Activated CD8-positive, alpha-beta memory T cell treated with anti-CD3 and anti-CD28 coated beads, Interleukin-2, amount 10 ng/mL, durations not matched to agents 7 days and 5 days (primary cell): ENCODE data around the gene LATS1. TPM values are rescaled to one million over a fixed set of nuclear protein-coding genes. Genes with fewer than 3 reads are reported as not detected.
"Not testable (repeated sequence)": the region's sequence is repeated elsewhere in the genome, so short reads cannot be mapped to it uniquely, and the experiment has no call there.

ENCODE experiments used
- ATAC-seq: fragments of 150-1000 bp; cut with Tn5 transposase; one replicate; pipeline ENCODE4 v1.10.0; 2021; ENCODE audit warnings: moderate library complexity
- CTCF ChIA-PET: fragments of 350-600 bp; sonication (Branson Sonifier 250); formaldehyde crosslinking; loops from one replicate; lab custom pipeline; 2021; ENCODE audit warnings: antibody characterized with exemption; lab: Charles Lee
- DNase-seq: peaks from one replicate; pipeline ENCODE4 v3.0.0-alpha.2; 2020
- H3K27ac Mint-ChIP-seq: one replicate; pipeline ENCODE4 v1.8.0; 2021; ENCODE audit warnings: mild to moderate bottlenecking, mixed read lengths
- H3K27me3 Mint-ChIP-seq: one replicate; pipeline ENCODE4 v1.8.0; 2021; ENCODE audit warnings: mixed read lengths
- H3K36me3 Mint-ChIP-seq: one replicate; pipeline ENCODE4 v1.8.0; 2021; ENCODE audit warnings: mild to moderate bottlenecking, mixed read lengths
- H3K4me1 Mint-ChIP-seq: one replicate; pipeline ENCODE4 v1.8.0; 2021; ENCODE audit warnings: mixed read lengths
- H3K4me3 Mint-ChIP-seq: one replicate; pipeline ENCODE4 v1.8.0; 2021; ENCODE audit warnings: mild to moderate bottlenecking, moderate library complexity, mixed read lengths
- H3K9me3 Mint-ChIP-seq: one replicate; pipeline ENCODE4 v1.8.0; 2022; ENCODE audit warnings: low read depth, mixed read lengths
- total RNA-seq, 2 experiments: library from RNA; stranded (reverse); gene quantifications; one replicate each; pipeline ENCODE4 v1.2.3, GENCODE V29; 2021

LATS1 gene
- total RNA-seq, 2 experiments from 2014 or later = 28.5 to 33.1 TPM

DNA sequence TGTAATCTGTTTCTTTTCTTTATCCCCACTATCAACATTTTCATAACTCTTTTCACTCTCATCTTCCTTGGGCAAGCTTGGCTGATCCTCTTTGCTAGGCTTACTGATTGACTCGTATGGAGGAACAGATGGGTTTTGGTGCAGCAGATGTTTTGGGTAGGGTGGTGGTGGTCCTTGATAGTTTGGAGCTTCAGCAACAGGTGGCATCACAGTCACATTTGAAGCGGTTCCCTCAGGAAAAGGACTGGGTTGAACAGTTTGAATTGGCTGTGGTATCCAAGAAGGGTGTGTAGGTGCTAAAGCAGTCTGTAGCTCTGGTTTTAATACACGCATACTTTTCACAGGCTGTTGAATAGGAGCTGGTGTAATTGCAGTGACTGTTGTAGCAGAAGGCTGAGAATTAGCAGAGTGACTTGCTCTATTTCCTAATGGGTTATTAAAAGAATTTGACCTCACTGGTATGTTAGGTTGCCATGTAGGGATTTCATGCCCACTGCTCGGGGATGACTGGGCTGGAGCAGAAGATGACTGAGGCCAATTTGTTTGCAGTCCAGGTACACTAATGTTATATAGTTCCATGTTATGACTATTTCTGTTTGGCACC is 34.5 kb downstream of the LATS1 start:
- no peak overlapping the region for H3K27ac Mint-ChIP-seq
- H3K4me1 Mint-ChIP-seq = peaks cover 18% of the 10 kb centered on the region
- CTCF ChIA-PET = interaction anchor here (0.7 to 1.1 kb wide), 2 partner anchors 15 to 23 kb away, joined by 3 read pairs; no protein-coding TSS in a partner anchor
- no peaks in the 10 kb centered on the region for H3K27me3 Mint-ChIP-seq
- H3K9me3 Mint-ChIP-seq = no peaks in the 10 kb centered on the region
- DNase-seq (no peak), ATAC-seq (no peak)
- H3K36me3 Mint-ChIP-seq = peaks cover 43% of the 10 kb centered on the region
- H3K4me3 Mint-ChIP-seq = no peak overlapping the region

GRCh38 chr6:149681845-149682244 is 36.1 kb downstream of the LATS1 start:
- ATAC-seq, H3K9me3 Mint-ChIP-seq, CTCF ChIA-PET, H3K27me3 Mint-ChIP-seq, H3K27ac Mint-ChIP-seq, DNase-seq, H3K4me3 Mint-ChIP-seq: not testable (repeated sequence)
- Mint-ChIP-seq H3K36me3 (peaks cover 49% of the 10 kb centered on the region), H3K4me1 (peaks cover 11% of the 10 kb centered on the region)

- ATAC-seq (no peak), DNase-seq (no peak)
- CTCF ChIA-PET = no interaction called here
- peaks cover 47% of the 10 kb centered on the region for H3K36me3 Mint-ChIP-seq
- H3K4me3 Mint-ChIP-seq = no peak overlapping the region
- H3K27me3 Mint-ChIP-seq = no peaks in the 10 kb centered on the region
- no peaks in the 10 kb centered on the region for H3K9me3 Mint-ChIP-seq
- H3K4me1 Mint-ChIP-seq = peaks cover 4% of the 10 kb centered on the region
- no peak overlapping the region for H3K27ac Mint-ChIP-seq
Observed at GRCh38 chr6:149681209-149681608, 36.7 kb downstream of the LATS1 start.

- no peak overlapping the region for H3K27ac Mint-ChIP-seq
- no peaks in the 10 kb centered on the region for H3K9me3 Mint-ChIP-seq
- DNase-seq = no peak
- H3K4me1 Mint-ChIP-seq = no peaks in the 10 kb centered on the region
- CTCF ChIA-PET = no interaction called here
- peaks cover 49% of the 10 kb centered on the region for H3K36me3 Mint-ChIP-seq
- no peaks in the 10 kb centered on the region for H3K27me3 Mint-ChIP-seq
- ATAC-seq = no peak
- H3K4me3 Mint-ChIP-seq = no peak overlapping the region
Observed at GRCh38 chr6:149680503-149680902, 37.4 kb downstream of the LATS1 start.

DNA sequence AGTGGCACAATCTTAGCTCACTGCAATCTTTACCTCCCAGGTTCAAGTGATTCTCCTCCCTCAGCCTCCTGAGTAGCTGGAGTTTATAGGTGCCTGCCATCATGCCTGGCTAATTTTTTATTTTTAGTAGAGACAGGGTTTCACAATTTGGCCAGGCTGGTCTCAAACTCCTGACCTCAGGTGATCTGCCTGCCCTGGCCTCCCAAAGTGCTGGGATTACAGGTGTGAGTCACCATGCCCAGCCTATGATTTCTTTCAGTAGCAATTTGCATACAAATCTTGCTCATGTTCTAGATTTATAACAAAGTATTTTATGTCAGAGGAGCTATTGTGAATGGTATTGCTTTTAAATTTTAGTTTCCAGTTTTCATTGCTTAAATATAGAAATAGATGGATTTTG is 45.6 kb downstream of the LATS1 start:
- CTCF ChIA-PET = interaction anchor here (1.5 kb wide), 1 partner anchor 25 kb away, joined by 3 read pairs; no protein-coding TSS in a partner anchor
- H3K27ac Mint-ChIP-seq, ATAC-seq, H3K9me3 Mint-ChIP-seq, DNase-seq, H3K4me3 Mint-ChIP-seq, H3K27me3 Mint-ChIP-seq: not testable (repeated sequence)
- Mint-ChIP-seq H3K36me3 (peaks cover 51% of the 10 kb centered on the region), H3K4me1 (peaks cover 16% of the 10 kb centered on the region)

DNA sequence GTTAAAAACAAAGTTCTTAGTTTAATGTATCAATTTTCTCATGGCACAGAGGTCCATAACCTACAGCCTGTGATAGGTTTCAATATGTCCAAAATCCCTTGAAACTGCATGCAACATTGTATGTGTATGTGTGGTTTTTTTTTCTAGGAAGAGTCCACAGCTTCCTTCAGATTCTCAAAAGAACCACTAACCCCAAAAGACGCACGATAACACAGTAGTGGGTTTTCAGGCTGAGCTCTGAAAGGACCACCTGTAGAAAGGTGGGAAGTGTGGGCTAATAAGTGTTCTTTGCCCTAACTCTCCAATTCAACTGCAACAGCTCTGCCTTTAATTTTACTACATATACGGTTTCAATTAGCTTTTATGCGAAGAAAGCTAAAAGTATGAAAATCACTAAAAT is 57.9 kb downstream of the LATS1 start:
- CTCF ChIA-PET = interaction anchor here (0.8 to 1.4 kb wide), 6 partner anchors 23 to 114 kb away, joined by 3 read pairs; partner anchors contain the start of gene PPIL4
- peak; percentile 30 for ATAC-seq
- peaks cover 27% of the 10 kb centered on the region for H3K36me3 Mint-ChIP-seq

DNA sequence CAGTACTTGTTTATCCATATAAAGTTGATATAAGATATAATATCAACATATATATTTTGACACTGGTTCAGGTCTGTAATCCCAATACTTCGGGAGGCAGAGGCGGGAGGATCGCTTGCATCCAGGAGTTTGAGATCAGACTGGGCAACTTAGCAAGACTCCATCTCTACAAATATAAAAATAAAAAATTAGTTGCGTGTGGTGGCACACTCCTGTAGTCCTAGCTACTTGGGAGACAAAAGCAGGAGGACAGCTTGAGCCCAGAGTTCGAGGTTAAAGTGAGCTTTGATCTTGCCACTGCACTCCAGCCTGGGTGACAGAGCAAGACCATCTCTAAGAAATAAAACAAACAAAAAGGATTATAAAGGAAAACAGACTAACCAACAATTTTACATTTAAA is 60.5 kb downstream of the LATS1 start:
- no peak overlapping the region for H3K27ac Mint-ChIP-seq
- peaks cover 18% of the 10 kb centered on the region for H3K36me3 Mint-ChIP-seq
- H3K4me1 Mint-ChIP-seq = peaks cover 16% of the 10 kb centered on the region
- CTCF ChIA-PET = no interaction called here
- DNase-seq (no peak), ATAC-seq (no peak)
- H3K9me3 Mint-ChIP-seq = no peaks in the 10 kb centered on the region
- no peaks in the 10 kb centered on the region for H3K27me3 Mint-ChIP-seq
- H3K4me3 Mint-ChIP-seq = no peak overlapping the region

More for the DNA sequence above, 57.9 kb downstream of the LATS1 start:
- no peaks in the 10 kb centered on the region for H3K27me3 Mint-ChIP-seq
- DNase-seq = no peak
- no peaks in the 10 kb centered on the region for H3K9me3 Mint-ChIP-seq
- H3K27ac Mint-ChIP-seq = no peak overlapping the region
- H3K4me3 Mint-ChIP-seq = no peak overlapping the region
- peaks cover 16% of the 10 kb centered on the region for H3K4me1 Mint-ChIP-seq

- no peak for DNase-seq
- Mint-ChIP-seq H3K4me3 (no peak overlapping the region), H3K4me1 (peaks cover 21% of the 10 kb centered on the region), H3K27ac (no peak overlapping the region), H3K27me3 (no peaks in the 10 kb centered on the region), H3K36me3 (peaks cover 3% of the 10 kb centered on the region), H3K9me3 (no peaks in the 10 kb centered on the region)
- ATAC-seq = no peak
- CTCF ChIA-PET = interaction anchor here (0.8 to 1.3 kb wide), 2 partner anchors 67 to 85 kb away, joined by 3 to 4 read pairs; partner anchors contain the start of genes GINM1 and LATS1
Observed at GRCh38 chr6:149651056-149651455, 66.8 kb downstream of the LATS1 start.

- peak; percentile 93 for DNase-seq
- peak; percentile 95 for ATAC-seq
- H3K9me3 Mint-ChIP-seq = no peaks in the 10 kb centered on the region
- CTCF ChIA-PET = interaction anchor here (1.1 to 2.0 kb wide), 3 partner anchors 19 to 103 kb away, joined by 3 to 5 read pairs (median 3); partner anchors contain the start of gene PPIL4
- peak within 1 kb of the TSS; percentile 84 for H3K27ac Mint-ChIP-seq
- peaks cover 31% of the 10 kb centered on the region for H3K4me1 Mint-ChIP-seq
- H3K4me3 Mint-ChIP-seq = peak within 1 kb of the TSS; percentile 79
- no peaks in the 10 kb centered on the region for H3K27me3 Mint-ChIP-seq
- H3K36me3 Mint-ChIP-seq = peaks cover 5% of the 10 kb centered on the region
Observed at GRCh38 chr6:149648148-149649145, 69.5 kb downstream of the LATS1 start, which contains the start of gene KATNA1. KATNA1 (minus strand) TSS chr6:149648714; CDS start chr6:149638547, 10,167 bp downstream.

- Mint-ChIP-seq H3K36me3 (peaks cover 13% of the 10 kb centered on the region), H3K4me3 (peak overlapping the region; percentile 79), H3K27ac (no peak overlapping the region), H3K9me3 (no peaks in the 10 kb centered on the region), H3K4me1 (peaks cover 33% of the 10 kb centered on the region), H3K27me3 (no peaks in the 10 kb centered on the region)
- ATAC-seq (no peak), DNase-seq (no peak)
- CTCF ChIA-PET = no interaction called here
Observed at GRCh38 chr6:149646599-149646998, 71.3 kb downstream of the LATS1 start.

DNA sequence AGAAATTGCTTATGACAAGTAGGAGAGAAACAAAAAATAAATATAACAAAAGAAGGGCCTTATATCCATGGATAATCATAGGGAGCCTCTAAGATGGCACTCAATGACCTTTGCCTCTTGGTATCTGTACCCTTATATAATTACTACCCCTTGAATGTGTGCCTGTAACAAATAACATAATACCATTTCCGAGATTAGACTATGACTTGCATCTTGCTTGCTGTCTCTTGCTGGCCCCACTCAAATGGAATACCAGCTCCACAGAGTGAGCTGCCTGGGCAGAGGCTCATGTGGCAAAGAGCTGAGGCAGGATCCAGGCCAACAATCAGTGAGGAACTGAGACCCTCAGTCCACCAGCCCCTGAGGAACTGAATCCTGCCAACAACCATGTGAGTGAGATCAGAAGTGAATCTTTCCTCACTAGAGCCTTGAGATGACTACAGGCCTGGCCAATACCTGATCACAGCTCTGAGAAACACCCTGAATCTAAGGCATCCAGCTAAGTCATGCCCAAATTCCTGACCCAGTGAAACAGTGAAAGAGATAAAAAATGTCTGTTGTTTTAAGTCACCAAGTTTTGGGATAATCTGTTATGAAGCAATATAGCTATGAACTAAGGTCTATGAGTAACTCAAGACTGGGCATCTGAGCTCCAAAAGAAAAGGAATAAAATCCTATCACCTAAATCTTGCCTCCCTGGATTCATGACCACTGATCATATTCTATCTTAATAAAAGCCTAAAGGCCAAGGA is 74.9 kb downstream of the LATS1 start:
- CTCF ChIA-PET = interaction anchor here (0.7 kb wide), 1 partner anchor 111 kb away, joined by 3 read pairs; no protein-coding TSS in a partner anchor
- H3K4me1 Mint-ChIP-seq = peaks cover 27% of the 10 kb centered on the region

DNA sequence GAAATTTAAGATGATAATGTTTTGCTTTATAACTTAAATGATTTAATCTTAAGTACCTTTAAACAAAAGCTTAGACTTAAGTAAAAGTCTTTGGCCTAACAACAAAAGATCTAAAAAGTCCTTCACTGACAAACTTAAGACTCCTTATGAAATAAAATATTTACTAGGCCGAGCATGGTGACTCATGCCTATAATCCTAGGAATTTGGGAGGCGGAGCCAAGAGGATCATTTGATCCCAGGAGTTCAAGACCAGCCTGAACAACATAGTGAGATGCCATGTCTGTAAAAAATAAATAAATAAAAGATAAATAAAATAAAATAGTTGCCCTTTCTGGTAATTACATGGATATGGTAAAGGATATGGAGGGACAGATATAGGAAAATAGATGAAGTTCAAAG is 81.8 kb downstream of the LATS1 start:
- no peaks in the 10 kb centered on the region for H3K4me1 Mint-ChIP-seq
- no peaks in the 10 kb centered on the region for H3K9me3 Mint-ChIP-seq
- no peaks in the 10 kb centered on the region for H3K27me3 Mint-ChIP-seq
- no peak overlapping the region for H3K27ac Mint-ChIP-seq
- CTCF ChIA-PET = no interaction called here
- DNase-seq = no peak
- ATAC-seq = no peak
- H3K36me3 Mint-ChIP-seq = peaks cover 22% of the 10 kb centered on the region
- H3K4me3 Mint-ChIP-seq = no peak overlapping the region

More for the DNA sequence above, 74.9 kb downstream of the LATS1 start:
- no peak for DNase-seq
- no peaks in the 10 kb centered on the region for H3K9me3 Mint-ChIP-seq
- no peak overlapping the region for H3K27ac Mint-ChIP-seq
- H3K4me3 Mint-ChIP-seq = no peak overlapping the region
- H3K36me3 Mint-ChIP-seq = peaks cover 22% of the 10 kb centered on the region
- ATAC-seq = no peak
- no peaks in the 10 kb centered on the region for H3K27me3 Mint-ChIP-seq

DNA sequence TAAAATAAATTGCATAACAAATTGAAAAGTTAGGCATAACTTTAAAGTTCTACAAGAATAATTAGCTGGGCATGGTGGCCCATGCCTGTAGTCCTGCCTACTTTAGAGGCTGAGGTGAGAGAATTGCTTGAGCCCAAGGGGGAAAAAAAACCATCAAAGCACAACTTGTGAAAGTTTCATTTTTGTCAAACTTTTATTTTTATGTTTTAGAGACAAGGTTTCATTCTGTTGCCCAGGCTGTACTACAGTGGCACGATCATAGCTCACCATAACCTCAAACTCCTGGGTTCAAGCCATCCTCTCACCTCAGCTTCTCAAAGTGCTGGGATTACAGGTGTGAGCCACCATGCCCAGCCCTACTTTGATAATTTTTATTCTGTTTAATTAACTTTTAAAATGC is 83.6 kb downstream of the LATS1 start:
- Mint-ChIP-seq H3K27ac (no peak overlapping the region), H3K36me3 (peaks cover 24% of the 10 kb centered on the region)

More for the DNA sequence above, 83.6 kb downstream of the LATS1 start:
- peaks cover 5% of the 10 kb centered on the region for H3K4me1 Mint-ChIP-seq
- no peak overlapping the region for H3K4me3 Mint-ChIP-seq
- DNase-seq = no peak
- H3K27me3 Mint-ChIP-seq = no peaks in the 10 kb centered on the region
- no peaks in the 10 kb centered on the region for H3K9me3 Mint-ChIP-seq
- CTCF ChIA-PET = no interaction called here
- no peak for ATAC-seq
